GM21723 (cell line): Measurements from ENCODE around the gene TMED10.
"Not testable (repeated sequence)": the region's sequence is repeated elsewhere in the genome, so short reads cannot be mapped to it uniquely, and the experiment has no call there.

Source experiments
- ATAC-seq: cut with Tn5 transposase; IDR thresholded peaks from one replicate; pipeline ENCODE4 v1.9.1; 2021; ENCODE audit warnings: mild to moderate bottlenecking, moderate library complexity; ENCODE audit not compliant: unreplicated experiment

Gene TMED10

DNA sequence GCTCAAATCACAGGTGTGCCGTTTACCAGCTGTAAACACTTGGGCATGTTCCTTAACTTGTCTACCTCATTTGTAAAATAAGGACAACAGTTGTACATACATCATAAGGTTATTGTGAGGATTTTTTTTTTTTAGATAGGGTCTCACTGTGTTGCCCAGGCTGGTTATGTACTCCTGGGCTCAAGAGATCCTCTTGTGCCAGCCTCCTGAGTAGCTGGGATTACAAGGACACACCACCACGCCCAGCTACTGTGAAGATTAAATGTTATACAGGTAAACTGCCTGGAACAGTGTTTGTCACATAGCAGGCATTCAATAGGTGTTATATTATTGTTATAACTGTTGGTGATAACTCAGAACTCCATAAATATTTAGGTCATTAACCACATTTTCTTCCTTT lies 12.7 kb downstream of the TMED10 start:
- no peak for ATAC-seq

DNA sequence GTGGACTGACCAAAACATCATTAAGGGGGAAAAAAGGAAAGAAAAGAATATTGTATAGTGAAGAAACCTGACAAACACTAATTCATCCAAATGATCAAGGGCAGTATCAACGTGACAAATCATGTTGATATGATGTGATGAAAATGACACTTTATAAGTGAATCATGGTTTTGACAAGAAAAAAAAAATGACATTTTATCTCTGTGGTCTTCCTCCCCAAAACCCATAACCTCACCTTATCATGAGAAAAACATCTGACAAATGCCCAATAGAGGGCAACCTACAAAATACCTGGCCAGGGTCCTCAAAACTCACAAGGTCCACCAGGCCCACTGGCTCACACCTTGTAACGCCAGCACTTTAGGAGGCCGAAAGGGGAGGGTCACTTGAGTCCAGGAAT lies 13.8 kb downstream of the TMED10 start:
- ATAC-seq, result no peak

GRCh38 chr14:75158843-75159614 lies 17.4 kb downstream of the TMED10 start:
- no peak for ATAC-seq

DNA sequence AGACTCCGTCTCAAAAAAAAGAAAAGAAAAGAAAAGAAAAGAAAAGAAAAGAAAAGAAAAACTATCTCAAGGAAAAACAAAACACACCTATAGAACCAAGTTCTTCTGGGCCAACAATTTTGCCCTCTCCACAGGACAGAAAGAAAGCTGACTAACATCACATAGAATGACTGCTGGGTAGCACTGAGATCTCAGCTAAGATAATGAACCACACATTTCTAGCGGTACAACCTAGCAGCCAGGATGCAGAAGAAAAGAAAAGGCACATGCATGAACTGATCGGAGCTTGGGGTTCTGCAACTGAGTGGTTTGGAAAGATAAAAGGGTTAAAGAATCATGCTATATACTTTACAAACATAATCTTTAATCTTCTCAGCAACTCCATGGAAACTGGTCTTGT lies 19.5 kb downstream of the TMED10 start:
- ATAC-seq, result no peak

GRCh38 chr14:75156111-75156510 lies 20.3 kb downstream of the TMED10 start:
- ATAC-seq, result no peak

DNA sequence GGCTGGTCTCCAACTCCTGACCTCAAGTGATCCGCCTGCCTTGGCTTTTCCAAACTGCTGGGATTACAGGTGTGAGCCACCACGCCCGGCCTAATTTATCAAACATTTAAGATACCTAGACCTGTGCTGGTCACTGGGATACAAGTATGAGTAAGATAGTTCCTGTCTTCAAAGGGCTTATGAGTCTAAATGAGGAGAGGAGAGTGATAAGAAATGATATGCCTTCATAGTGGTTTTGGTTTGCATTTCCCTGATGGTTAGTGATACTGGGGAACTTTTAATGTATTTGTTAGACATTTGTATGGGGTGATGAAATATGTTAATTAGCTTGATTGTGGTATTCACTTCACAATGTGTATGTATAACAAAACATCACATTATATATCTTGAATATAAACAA lies 21.2 kb downstream of the TMED10 start:
- no peak for ATAC-seq

- no peak for ATAC-seq
These were observed 23.1 kb downstream of the TMED10 start for GRCh38 chr14:75153295-75153694.

GRCh38 chr14:75151851-75152250 lies 24.6 kb downstream of the TMED10 start:
- no peak for ATAC-seq

DNA sequence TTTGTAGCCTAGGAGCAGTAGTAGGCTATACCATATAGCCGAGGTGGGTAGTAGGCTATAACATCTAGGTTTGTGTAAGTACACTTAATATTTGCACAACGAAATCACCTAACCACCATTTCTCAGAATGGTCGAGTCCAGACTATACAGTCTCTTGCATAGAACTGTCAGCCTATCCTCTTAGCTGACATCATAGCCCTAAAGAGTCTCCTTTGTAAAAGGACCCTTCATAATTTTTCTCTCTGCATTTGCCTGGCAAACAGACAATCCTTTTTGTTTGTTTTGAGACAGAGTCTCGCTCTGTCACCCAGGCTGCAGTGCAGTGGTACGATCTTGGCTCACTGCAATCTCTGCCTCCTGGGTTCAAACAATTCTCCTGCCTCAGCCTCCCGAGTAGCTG lies 25.8 kb downstream of the TMED10 start:
- not testable (repeated sequence) for ATAC-seq

DNA sequence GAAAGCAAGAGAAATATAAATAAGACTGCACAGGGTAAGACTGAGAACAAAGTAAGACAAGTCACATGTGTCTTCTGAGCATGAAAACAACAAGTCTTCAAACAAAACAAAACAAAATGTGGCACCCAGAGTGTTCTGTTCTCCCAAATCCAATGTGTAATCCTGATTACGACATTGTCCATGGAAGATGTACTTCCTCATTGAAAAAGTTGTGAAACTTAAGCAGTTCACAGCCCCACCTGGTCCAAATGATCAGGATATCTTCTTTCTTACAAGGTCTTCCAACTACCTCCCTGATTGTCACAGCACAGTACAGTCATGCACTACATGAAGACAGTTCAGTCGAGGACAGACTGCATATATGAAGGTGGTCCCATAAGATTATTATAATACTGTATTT lies 26.3 kb downstream of the TMED10 start:
- ATAC-seq, result no peak

- ATAC-seq, result no peak
These were observed 28.9 kb downstream of the TMED10 start for GRCh38 chr14:75147423-75148071.

DNA sequence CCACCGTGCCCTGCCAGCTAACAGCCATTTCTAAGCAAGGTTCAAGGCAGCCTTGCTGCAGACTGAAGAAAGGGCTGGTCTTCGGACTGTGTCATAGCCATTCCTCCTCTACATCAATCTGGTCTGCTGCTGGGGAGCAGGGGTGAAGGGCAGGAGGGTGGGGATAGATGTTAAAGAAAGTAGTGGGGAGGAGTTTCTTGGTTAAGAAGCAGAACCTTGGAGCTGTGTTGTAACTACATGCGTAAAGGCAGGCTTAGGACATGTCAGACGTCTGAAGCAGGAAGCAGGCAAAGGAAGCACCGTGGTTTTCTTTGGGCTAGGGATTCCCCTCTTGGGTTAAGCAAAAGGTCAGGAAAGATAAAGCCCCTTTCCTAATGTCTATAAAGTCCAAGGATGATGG lies 31.5 kb downstream of the TMED10 start:
- ATAC-seq, result no peak

DNA sequence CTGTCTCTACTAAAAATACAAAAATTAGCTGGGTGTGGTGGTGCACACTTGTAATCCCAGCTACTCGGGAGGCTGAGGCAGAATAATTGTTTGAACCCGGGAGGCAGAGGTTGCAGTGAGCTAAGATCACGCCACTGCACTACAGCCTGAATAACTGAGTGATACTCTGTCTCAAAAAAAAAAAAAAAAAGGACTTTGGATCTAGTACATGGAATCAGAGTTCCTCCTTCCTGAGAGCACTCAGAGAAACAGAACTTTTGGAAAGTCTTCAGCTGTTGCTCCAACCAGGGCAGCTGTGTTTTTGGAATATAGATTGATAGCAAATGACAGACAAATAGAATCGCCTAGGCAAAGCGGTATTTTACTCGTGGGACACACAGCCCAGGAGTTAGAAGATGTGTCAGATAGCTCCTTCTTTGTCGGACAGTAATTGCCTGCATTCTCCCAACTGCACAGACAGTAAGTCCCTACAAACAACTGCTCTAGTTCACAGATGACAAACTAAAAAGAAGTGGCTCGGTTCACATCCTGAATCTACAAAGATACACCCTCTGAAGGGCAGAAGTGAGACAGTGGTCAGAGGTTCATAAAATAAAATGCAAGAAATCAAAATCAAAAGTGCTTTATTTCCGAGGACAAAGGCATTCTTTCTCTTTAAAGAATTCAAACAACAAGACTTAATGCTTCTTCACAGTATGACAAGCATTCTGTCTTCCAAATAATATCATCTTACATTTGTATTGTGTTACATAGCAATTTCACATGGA lies 32.5 kb downstream of the TMED10 start:
- ATAC-seq, result no peak

- no peak for ATAC-seq
These were observed 33.9 kb downstream of the TMED10 start for GRCh38 chr14:75142494-75142893.

DNA sequence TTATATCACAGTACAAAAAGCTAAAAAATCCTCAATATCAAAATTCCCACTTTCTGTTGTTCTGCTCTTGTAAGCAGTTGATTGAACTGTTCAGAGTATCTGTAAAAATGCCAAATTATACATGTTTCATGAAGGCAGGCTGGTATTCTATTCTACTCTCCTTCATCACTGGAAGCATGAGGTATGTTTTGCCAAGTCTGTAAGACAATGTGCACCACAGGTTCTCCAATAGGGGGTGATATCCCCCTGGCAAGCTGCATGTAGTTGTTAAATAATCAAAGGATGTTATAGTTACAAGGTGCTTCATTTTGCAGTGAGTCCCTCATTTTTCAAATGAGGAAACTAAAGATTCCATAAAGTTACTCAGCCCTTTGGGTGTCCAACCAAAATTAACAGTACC lies 34.4 kb downstream of the TMED10 start:
- ATAC-seq, result no peak

DNA sequence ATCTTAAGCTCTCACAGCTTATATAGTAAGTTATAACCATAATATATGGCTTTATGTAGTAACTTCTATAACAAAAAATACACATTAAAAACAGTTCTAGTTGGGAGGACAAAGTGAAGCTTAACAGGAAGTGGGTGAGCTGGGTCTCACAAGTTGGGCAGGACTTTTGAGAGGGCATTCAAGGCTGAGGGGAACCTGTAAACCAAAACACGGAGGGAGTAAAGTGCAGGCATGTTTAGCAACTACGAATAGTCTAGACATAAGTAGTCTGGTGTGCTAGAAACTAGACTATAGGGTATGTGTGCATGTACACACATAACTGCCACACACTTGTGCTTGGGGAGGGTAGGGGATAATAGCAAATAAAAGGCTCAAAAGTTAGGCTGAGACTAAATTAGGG lies 35.4 kb downstream of the TMED10 start:
- no peak for ATAC-seq

DNA sequence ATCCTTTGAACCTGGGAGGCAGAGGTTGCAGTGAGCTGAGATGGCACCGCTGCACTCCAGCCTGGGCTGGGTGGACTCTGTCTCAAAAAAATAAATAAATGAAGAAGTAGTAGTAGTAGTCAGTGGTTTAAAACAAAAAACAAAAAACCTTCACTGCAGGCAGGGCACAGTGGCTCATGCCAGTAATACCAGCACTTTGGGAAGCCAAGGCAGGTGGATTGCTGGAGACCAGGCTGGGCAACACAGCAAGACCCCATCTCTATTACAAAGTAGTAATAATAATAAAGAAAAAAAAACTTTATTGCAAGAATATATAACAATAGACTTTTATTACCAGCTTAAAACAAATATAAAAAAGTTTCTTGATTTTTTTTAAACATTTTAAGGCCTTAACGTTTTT lies 35.8 kb downstream of the TMED10 start:
- ATAC-seq, result no peak

GRCh38 chr14:75139185-75139584 lies 37.2 kb downstream of the TMED10 start:
- ATAC-seq, result no peak

DNA sequence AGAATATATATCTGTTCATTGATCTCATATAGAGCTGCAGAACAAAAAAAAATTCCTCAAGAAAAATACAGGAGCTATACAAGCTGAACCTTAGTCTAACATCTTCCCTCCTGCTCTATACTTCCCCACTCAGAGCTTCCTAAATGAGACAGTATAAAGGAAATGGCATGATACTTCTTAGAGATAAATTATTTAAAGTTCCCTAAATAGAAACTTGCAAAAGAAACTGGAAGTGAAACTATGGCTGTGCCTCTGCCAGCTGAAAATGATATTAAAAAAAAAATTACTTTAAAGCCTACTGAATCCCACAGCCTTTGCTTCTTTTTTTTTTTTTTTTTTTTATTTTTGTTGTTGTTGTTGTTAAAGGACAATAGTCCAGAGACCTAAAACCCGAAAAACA lies 37.9 kb downstream of the TMED10 start:
- ATAC-seq, result no peak

DNA sequence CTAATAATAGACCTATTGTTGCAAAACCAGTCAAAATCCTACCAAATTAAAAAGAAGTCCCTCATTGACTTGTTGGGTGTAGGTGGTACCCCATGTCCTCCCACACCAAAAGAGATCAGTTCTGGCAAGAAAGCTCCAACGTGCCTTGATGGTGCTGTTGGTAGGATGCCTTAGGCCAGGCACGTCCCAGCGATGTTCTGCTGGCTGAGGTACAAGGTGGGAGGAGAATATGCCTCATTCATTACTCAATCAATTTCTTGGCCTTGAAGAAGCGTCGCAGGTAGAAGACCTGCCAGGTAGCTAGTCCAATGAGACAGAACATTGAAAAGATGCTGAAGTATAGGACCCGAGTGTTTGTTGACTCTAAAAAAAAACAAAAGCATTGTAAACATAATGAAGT lies 41.8 kb downstream of the TMED10 start:
- no peak for ATAC-seq

DNA sequence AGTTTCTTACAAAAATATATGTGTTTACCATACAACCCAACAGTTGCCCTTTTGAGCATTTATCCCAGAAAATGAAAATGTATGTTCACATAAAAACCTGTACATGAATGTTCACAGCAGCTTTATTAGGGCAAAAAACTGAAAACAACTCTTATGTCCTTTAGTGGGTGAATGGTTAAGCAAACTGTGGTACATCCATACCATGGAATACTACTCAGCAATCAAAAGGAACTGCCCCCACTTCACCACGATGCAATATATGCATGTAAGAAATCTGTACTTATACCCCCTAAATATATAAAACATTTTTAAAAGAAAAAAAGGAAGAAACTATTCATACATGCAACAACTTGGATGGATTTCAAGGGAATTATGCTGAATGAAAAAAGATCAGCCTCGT lies 42.8 kb downstream of the TMED10 start:
- ATAC-seq, result no peak
